Activated naive CD8-positive, alpha-beta T cell (primary cell): ENCODE data around the gene SLC39A8.

ENCODE experiments used
- H3K27ac Mint-ChIP-seq: one replicate; pipeline ENCODE4 v1.8.0; 2021; ENCODE audit warnings: mixed read lengths
- H3K27me3 Mint-ChIP-seq: one replicate; pipeline ENCODE4 v1.8.0; 2021; ENCODE audit warnings: mixed read lengths
- H3K36me3 Mint-ChIP-seq: one replicate; pipeline ENCODE4 v1.8.0; 2021; ENCODE audit warnings: mixed read lengths
- H3K4me1 Mint-ChIP-seq: one replicate; pipeline ENCODE4 v1.8.0; 2021; ENCODE audit warnings: low read depth, mixed read lengths
- H3K4me3 Mint-ChIP-seq: one replicate; pipeline ENCODE4 v1.8.0; 2021; ENCODE audit warnings: mild to moderate bottlenecking, mixed read lengths
- H3K9me3 Mint-ChIP-seq: one replicate; pipeline ENCODE4 v1.8.0; 2021; ENCODE audit warnings: low read depth, mixed read lengths

The SLC39A8 gene

GRCh38 chr4:102350634-102351033, 5.4 kb upstream of the SLC39A8 start:
- peaks cover 9% of the 10 kb centered on the region for H3K4me1 Mint-ChIP-seq
- no peak overlapping the region for H3K4me3 Mint-ChIP-seq
- H3K9me3 Mint-ChIP-seq, result no peaks in the 10 kb centered on the region

GRCh38 chr4:102348701-102349100, 3.4 kb upstream of the SLC39A8 start:
- H3K27ac Mint-ChIP-seq, result no peak overlapping the region
- no peaks in the 10 kb centered on the region for H3K9me3 Mint-ChIP-seq
- no peaks in the 10 kb centered on the region for H3K36me3 Mint-ChIP-seq
- H3K4me1 Mint-ChIP-seq, result peaks cover 17% of the 10 kb centered on the region
- no peak overlapping the region for H3K4me3 Mint-ChIP-seq
- H3K27me3 Mint-ChIP-seq, result no peaks in the 10 kb centered on the region

More at GRCh38 chr4:102350634-102351033, 5.4 kb upstream of the SLC39A8 start:
- H3K36me3 Mint-ChIP-seq, result no peaks in the 10 kb centered on the region
- H3K27ac Mint-ChIP-seq, result no peak overlapping the region
- no peaks in the 10 kb centered on the region for H3K27me3 Mint-ChIP-seq

- peaks cover 43% of the 10 kb centered on the region for H3K4me1 Mint-ChIP-seq
Observed at GRCh38 chr4:102345795-102346100, 466 bp upstream of the SLC39A8 start.

DNA sequence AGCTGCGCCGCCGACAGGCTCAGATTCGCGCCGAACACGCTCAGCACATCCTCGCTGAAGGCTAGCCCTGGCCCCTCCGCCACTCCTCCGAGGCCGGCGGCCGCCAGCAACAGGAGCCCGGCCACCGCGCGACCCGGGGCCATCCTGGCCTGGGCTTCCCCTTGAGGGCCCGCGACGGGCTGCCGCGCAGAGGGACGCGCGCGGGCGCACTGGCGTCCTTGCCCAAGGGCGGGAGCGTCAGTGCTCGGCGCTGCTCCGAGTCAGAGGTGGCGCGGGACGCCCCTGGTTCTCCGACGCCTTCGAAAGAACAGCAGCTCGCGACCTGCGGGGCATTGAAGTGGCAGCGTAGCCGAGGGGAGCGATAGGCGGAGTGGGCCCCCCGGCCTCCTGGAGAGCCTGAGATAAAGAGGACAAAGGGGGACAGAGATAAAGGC, 745 bp downstream of the SLC39A8 start:
- Mint-ChIP-seq H3K4me1 (peaks cover 53% of the 10 kb centered on the region), H3K27ac (peak overlapping the region; percentile 97), H3K36me3 (peaks cover 6% of the 10 kb centered on the region)

More at GRCh38 chr4:102345795-102346100, 466 bp upstream of the SLC39A8 start:
- Mint-ChIP-seq H3K4me3 (peak overlapping the region; percentile 92), H3K9me3 (no peaks in the 10 kb centered on the region), H3K36me3 (peaks cover 2% of the 10 kb centered on the region), H3K27ac (peak overlapping the region; percentile 97), H3K27me3 (no peaks in the 10 kb centered on the region)

GRCh38 chr4:102343964-102344519, 1.2 kb downstream of the SLC39A8 start:
- peak overlapping the region; percentile 97 for H3K27ac Mint-ChIP-seq

More for the DNA sequence above, 745 bp downstream of the SLC39A8 start:
- H3K27me3 Mint-ChIP-seq, result no peaks in the 10 kb centered on the region
- H3K4me3 Mint-ChIP-seq, result peak overlapping the region; percentile 92
- H3K9me3 Mint-ChIP-seq, result no peaks in the 10 kb centered on the region

GRCh38 chr4:102342404-102343074, 2.7 kb downstream of the SLC39A8 start:
- Mint-ChIP-seq H3K36me3 (peaks cover 12% of the 10 kb centered on the region), H3K4me1 (peaks cover 65% of the 10 kb centered on the region)

More at GRCh38 chr4:102343964-102344519, 1.2 kb downstream of the SLC39A8 start:
- H3K4me3 Mint-ChIP-seq, result peak overlapping the region; percentile 92
- no peaks in the 10 kb centered on the region for H3K9me3 Mint-ChIP-seq
- H3K4me1 Mint-ChIP-seq, result peaks cover 56% of the 10 kb centered on the region
- H3K36me3 Mint-ChIP-seq, result peaks cover 9% of the 10 kb centered on the region
- no peaks in the 10 kb centered on the region for H3K27me3 Mint-ChIP-seq

GRCh38 chr4:102341201-102341600, 4.1 kb downstream of the SLC39A8 start:
- Mint-ChIP-seq H3K27me3 (no peaks in the 10 kb centered on the region), H3K9me3 (no peaks in the 10 kb centered on the region), H3K27ac (no peak overlapping the region), H3K36me3 (peaks cover 14% of the 10 kb centered on the region), H3K4me3 (peak overlapping the region; percentile 49), H3K4me1 (peaks cover 70% of the 10 kb centered on the region)

More at GRCh38 chr4:102342404-102343074, 2.7 kb downstream of the SLC39A8 start:
- no peak overlapping the region for H3K27ac Mint-ChIP-seq
- H3K9me3 Mint-ChIP-seq, result no peaks in the 10 kb centered on the region
- H3K27me3 Mint-ChIP-seq, result no peaks in the 10 kb centered on the region
- H3K4me3 Mint-ChIP-seq, result peak overlapping the region; percentile 92

DNA sequence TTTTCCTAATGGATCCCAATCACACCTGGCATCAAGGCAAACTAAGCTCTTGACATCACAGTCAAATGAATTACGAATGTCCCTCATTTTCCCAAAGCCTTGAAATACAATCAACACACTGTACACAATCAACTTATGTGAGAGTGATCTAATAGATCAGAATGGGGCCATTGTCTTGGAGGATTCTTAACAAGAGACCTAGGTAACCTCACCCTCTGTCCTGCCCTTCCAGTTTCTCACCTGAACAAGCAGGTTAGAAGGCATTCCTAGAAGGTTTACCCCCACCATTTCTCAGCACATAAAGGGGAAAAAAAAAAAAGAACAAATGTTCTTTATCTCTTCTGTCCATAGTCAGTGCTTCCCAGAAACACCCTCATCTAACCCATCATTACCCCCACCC, 6.3 kb downstream of the SLC39A8 start:
- no peaks in the 10 kb centered on the region for H3K27me3 Mint-ChIP-seq
- H3K4me1 Mint-ChIP-seq, result peaks cover 81% of the 10 kb centered on the region
- H3K9me3 Mint-ChIP-seq, result no peaks in the 10 kb centered on the region
- H3K27ac Mint-ChIP-seq, result no peak overlapping the region
- peaks cover 22% of the 10 kb centered on the region for H3K36me3 Mint-ChIP-seq
- no peak overlapping the region for H3K4me3 Mint-ChIP-seq

GRCh38 chr4:102338405-102338804, 6.9 kb downstream of the SLC39A8 start:
- Mint-ChIP-seq H3K4me1 (peaks cover 84% of the 10 kb centered on the region), H3K4me3 (no peak overlapping the region), H3K36me3 (peaks cover 25% of the 10 kb centered on the region), H3K27ac (peak overlapping the region; percentile 16), H3K27me3 (no peaks in the 10 kb centered on the region), H3K9me3 (no peaks in the 10 kb centered on the region)

GRCh38 chr4:102335616-102336015, 9.7 kb downstream of the SLC39A8 start:
- no peaks in the 10 kb centered on the region for H3K27me3 Mint-ChIP-seq
- H3K9me3 Mint-ChIP-seq, result no peaks in the 10 kb centered on the region
- peaks cover 78% of the 10 kb centered on the region for H3K4me1 Mint-ChIP-seq
- no peak overlapping the region for H3K27ac Mint-ChIP-seq
- H3K36me3 Mint-ChIP-seq, result peaks cover 29% of the 10 kb centered on the region
- no peak overlapping the region for H3K4me3 Mint-ChIP-seq

DNA sequence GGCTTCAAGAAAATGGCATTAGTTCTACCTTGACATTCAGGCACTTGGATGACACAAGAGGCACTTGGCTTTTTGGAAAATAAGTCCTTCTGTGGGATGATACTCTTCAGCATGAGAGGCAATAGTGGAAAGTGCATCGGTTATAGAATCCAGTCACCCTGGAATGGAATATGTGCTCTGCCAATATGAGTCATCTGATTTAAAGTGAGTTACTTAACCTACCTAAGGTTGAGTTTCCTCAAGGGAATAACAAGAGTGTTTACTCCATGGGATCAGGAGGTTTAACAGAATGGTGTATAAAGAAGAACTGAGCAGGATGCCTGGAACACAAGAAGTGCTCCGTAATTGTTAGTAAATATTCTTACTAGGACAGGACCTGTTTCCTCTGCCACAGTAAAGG, 10.7 kb downstream of the SLC39A8 start:
- no peaks in the 10 kb centered on the region for H3K27me3 Mint-ChIP-seq
- H3K36me3 Mint-ChIP-seq, result peaks cover 25% of the 10 kb centered on the region
- H3K4me1 Mint-ChIP-seq, result peaks cover 78% of the 10 kb centered on the region

GRCh38 chr4:102333787-102334186, 11.5 kb downstream of the SLC39A8 start:
- H3K27ac Mint-ChIP-seq, result peak overlapping the region; percentile 74

More for the DNA sequence above, 10.7 kb downstream of the SLC39A8 start:
- Mint-ChIP-seq H3K4me3 (no peak overlapping the region), H3K27ac (no peak overlapping the region), H3K9me3 (no peaks in the 10 kb centered on the region)

DNA sequence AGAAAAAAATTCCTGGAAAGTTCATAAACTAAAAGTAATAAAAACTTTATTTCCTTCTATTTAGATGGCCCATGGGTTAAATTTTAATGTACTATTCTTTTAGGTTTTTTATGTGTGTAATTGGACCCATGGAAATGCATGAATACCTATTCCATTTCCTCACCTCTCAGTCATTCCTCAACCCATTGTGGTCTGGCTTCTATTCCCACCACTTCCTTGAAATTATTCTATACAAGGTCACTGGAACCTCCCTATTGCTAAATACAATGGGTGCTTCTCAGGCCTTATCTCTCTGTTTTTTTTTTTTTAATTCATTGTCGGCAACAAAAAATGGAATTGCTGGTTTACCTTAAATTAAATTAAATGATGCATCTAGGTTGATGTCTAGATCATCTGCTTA, 17.2 kb downstream of the SLC39A8 start:
- Mint-ChIP-seq H3K4me3 (no peak overlapping the region), H3K27me3 (no peaks in the 10 kb centered on the region), H3K4me1 (peaks cover 45% of the 10 kb centered on the region), H3K27ac (no peak overlapping the region), H3K9me3 (no peaks in the 10 kb centered on the region), H3K36me3 (peaks cover 11% of the 10 kb centered on the region)

More at GRCh38 chr4:102333787-102334186, 11.5 kb downstream of the SLC39A8 start:
- H3K9me3 Mint-ChIP-seq, result no peaks in the 10 kb centered on the region
- H3K36me3 Mint-ChIP-seq, result peaks cover 21% of the 10 kb centered on the region
- H3K27me3 Mint-ChIP-seq, result no peaks in the 10 kb centered on the region
- H3K4me1 Mint-ChIP-seq, result peaks cover 77% of the 10 kb centered on the region
- H3K4me3 Mint-ChIP-seq, result no peak overlapping the region

DNA sequence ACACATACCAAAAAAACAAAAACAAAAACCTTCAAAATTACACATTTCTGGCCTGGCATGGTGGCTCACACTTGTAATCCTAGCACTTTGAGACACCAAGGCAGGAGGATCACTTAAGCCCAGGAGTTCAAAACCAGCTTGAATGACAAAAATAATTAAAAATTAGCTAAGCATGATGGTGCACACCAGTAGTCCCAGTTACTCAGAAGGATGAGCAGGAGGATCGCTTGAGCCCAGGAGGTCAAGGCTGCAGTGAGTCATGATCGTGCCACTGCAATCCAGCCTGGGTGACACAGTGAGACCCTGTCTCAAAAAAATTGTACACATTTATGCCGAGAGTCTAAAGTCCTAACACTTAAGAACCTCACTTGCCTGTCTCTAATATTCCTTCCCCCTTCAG, 18.3 kb downstream of the SLC39A8 start:
- no peaks in the 10 kb centered on the region for H3K9me3 Mint-ChIP-seq
- H3K36me3 Mint-ChIP-seq, result peaks cover 10% of the 10 kb centered on the region

DNA sequence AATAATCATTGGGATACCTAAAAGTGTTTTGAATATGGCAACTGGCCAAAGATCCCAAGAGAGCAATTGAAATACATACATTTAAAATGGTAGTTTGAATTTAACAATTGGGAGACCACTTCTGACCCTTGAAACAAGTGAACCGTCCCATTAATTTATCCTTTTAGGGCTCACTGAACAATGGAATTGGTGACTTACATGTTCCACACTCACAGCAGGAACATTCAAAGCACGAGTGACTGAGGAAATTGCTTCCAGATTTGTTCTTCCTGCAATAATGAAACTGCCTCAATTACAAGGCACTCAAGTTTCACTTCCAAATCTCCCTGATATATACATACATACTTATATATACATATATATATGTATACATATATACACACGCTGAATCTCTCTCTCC, 20.6 kb downstream of the SLC39A8 start:
- Mint-ChIP-seq H3K27ac (no peak overlapping the region), H3K9me3 (no peaks in the 10 kb centered on the region)

More for the DNA sequence above, 18.3 kb downstream of the SLC39A8 start:
- Mint-ChIP-seq H3K27ac (no peak overlapping the region), H3K4me1 (peaks cover 49% of the 10 kb centered on the region), H3K4me3 (no peak overlapping the region), H3K27me3 (no peaks in the 10 kb centered on the region)

More for the DNA sequence above, 20.6 kb downstream of the SLC39A8 start:
- no peak overlapping the region for H3K4me3 Mint-ChIP-seq
- H3K4me1 Mint-ChIP-seq, result peaks cover 44% of the 10 kb centered on the region
- H3K27me3 Mint-ChIP-seq, result no peaks in the 10 kb centered on the region
- peaks cover 15% of the 10 kb centered on the region for H3K36me3 Mint-ChIP-seq
